ENCODE data around the gene CASP14. TPM values are rescaled to one million over a fixed set of nuclear protein-coding genes. Genes with fewer than 3 reads are reported as not detected.
A peak's percentile ranks its signal among the peaks of the same experiment; 100 is the strongest.

Gene CASP14
- total and polyA plus RNA-seq, 2 of the 13 experiments (the other 11 are each of a cell fraction or from before 2014, with no cell fraction given): not detected

- TF ChIP-seq ZBTB40 (IDR thresholded peaks at IDR 0.05): no peak
- no peak for TF ChIP-seq ZBTB40 (CRISPR knock-in tag; IDR thresholded peaks at IDR 0.05)
- no peak for TF ChIP-seq ZFP91 (CRISPR knock-in tag; IDR thresholded peaks at IDR 0.05; ENCODE audit: borderline replicate concordance)
- no peak; the same call in 1 of the 2 replicates for TF ChIP-seq FOXA3 (CRISPR knock-in tag; IDR thresholded peaks at IDR 0.05)
- TF ChIP-seq RCOR2 (CRISPR knock-in tag; IDR thresholded peaks at IDR 0.05): 0 out of 2 replicates have a peak, but pooled peaks have one; percentile 22
- no peak for TF ChIP-seq HIVEP1 (CRISPR knock-in tag; IDR thresholded peaks at IDR 0.05)
- TF ChIP-seq ZNF746 (CRISPR knock-in tag; IDR thresholded peaks at IDR 0.05): no peak
- no peak for TF ChIP-seq MXD1 (CRISPR knock-in tag; IDR thresholded peaks at IDR 0.05)
- no peak for TF ChIP-seq ZNF598 (CRISPR knock-in tag; IDR thresholded peaks at IDR 0.05; ENCODE audit: borderline replicate concordance)
- no peak for TF ChIP-seq IRX3 (CRISPR knock-in tag; IDR thresholded peaks at IDR 0.05; ENCODE audit: borderline replicate concordance, low read depth)
- no peak for TF ChIP-seq SMYD3 (CRISPR knock-in tag; IDR thresholded peaks at IDR 0.05)
- TF ChIP-seq REXO4 (CRISPR knock-in tag; IDR thresholded peaks at IDR 0.05; ENCODE audit: borderline replicate concordance): no peak
- no peak for TF ChIP-seq NFRKB (IDR thresholded peaks at IDR 0.05)
- TF ChIP-seq HNRNPLL (IDR thresholded peaks at IDR 0.05; ENCODE audit: low read depth, low read length, poor library complexity, severe bottlenecking): no peak
- TF ChIP-seq MYNN (CRISPR knock-in tag; IDR thresholded peaks at IDR 0.05; ENCODE audit: low read depth): no peak
- TF ChIP-seq NFIC (IDR thresholded peaks at IDR 0.05; ENCODE audit: low read length): no peak
- no peak for TF ChIP-seq ZNF432 (CRISPR knock-in tag; IDR thresholded peaks at IDR 0.05; ENCODE audit: borderline replicate concordance)
- TF ChIP-seq EEA1 (CRISPR knock-in tag; IDR thresholded peaks at IDR 0.05; ENCODE audit: borderline replicate concordance): no peak
- TF ChIP-seq HOXA3 (CRISPR knock-in tag; IDR thresholded peaks at IDR 0.05): peak; percentile 31; the same call in 1 of the 2 replicates
- TF ChIP-seq RFXANK (CRISPR knock-in tag; IDR thresholded peaks at IDR 0.05): no peak
- TF ChIP-seq ZNF282 (IDR thresholded peaks at IDR 0.05; ENCODE audit: partially characterized antibody): no peak
These were observed 23.8 kb downstream of the CASP14 start (continued) for GRCh38 chr19:15072930-15073647.
